Measurements from ENCODE around the gene CAND2. TPM values are rescaled to one million over a fixed set of nuclear protein-coding genes. Genes with fewer than 3 reads are reported as not detected.
A peak's percentile ranks its signal among the peaks of the same experiment; 100 is the strongest.

Gene CAND2
- total RNA-seq: 1.4 and 2.6 TPM in 2 replicates

DNA sequence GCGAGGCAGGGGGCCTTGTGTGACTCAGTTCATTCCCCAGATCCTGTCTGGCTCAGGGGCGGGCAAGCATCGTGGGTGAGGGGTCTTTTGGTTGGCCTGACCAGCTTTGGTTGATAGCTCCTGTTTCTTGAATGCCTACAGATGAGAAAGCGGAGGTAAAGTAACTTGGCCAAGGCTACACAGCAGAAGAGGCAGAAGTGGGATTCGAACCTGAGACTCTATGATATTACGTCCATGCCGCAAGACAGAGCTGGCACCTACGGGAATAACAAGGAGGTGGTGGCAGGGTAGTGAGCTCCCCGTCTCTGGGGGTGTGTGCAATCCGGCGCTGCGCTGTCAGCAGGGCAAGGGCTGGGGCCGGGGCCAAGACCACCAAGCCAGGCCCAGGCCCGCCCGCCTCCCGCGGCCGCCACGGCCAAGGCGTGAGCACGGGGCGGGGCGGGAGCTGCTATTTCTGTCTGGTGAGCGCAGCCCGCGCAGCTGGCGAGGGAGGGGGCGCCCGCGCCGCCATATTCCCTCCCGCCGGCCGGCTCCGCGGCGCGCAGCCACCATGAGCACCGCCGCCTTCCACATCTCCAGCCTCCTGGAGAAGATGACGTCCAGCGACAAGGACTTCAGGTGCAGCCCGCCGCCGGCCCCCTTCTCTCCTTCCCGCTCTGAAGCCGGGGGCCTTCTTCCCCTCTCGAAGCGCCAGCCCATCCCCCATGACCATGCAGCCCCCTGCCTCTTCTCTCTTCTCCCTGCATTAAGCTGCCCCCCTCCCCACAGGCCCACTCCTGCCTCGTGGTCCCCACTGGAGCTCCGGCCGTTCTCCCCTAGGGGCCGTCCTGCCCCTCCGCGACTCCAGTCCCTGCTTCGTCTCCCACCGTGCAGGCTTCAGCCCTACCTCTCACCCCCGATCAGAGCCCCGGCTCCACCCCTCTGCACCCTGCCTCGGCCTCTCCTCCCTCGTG is at the start of gene CAND2:
Gene CAND2, plus strand, starts transcription at position 510 of the 953 bp plus-strand sequence. Its CDS starts 41 bp downstream, at position 551.
- TF ChIP-seq, protein P1, sequence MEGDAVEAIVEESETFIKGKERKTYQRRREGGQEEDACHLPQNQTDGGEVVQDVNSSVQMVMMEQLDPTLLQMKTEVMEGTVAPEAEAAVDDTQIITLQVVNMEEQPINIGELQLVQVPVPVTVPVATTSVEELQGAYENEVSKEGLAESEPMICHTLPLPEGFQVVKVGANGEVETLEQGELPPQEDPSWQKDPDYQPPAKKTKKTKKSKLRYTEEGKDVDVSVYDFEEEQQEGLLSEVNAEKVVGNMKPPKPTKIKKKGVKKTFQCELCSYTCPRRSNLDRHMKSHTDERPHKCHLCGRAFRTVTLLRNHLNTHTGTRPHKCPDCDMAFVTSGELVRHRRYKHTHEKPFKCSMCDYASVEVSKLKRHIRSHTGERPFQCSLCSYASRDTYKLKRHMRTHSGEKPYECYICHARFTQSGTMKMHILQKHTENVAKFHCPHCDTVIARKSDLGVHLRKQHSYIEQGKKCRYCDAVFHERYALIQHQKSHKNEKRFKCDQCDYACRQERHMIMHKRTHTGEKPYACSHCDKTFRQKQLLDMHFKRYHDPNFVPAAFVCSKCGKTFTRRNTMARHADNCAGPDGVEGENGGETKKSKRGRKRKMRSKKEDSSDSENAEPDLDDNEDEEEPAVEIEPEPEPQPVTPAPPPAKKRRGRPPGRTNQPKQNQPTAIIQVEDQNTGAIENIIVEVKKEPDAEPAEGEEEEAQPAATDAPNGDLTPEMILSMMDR (IDR thresholded peaks at IDR 0.05; ENCODE audit: insufficient read depth, low read length, poor library complexity, severe bottlenecking): no peak
- Histone ChIP-seq H3K4me3 (ENCODE audit: low read depth, low read length) (peak within 1 kb of the TSS; percentile 43), H3K27me3 (ENCODE audit: control insufficient read depth, insufficient read depth, low read length) (no peaks in the 10 kb centered on the region), H3K36me3 (ENCODE audit: control insufficient read depth, insufficient read depth, low read length) (no peaks in the 10 kb centered on the region)
- DNase-seq (ENCODE audit: low read depth): no peak

DNA sequence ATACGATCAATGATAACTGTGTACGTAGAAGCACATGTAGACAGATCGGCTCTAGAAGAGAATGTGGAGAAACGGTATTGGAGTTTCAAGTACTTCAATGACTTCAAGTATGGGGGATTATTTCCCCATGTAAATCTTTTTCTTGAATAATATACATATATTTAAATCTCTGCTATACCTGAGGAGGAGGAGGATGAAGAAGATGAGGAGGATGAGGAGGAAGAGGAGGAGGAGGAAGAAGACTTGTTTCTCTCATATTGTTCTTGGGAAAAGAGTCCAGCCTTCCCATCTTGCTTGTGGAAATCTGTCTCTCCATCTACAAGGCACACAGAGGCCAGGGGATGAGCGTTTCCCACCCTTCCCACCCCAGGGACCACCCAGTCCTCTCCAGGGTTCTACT is 48.0 kb upstream of the CAND2 start:
- Histone ChIP-seq H3K36me3 (ENCODE audit: control insufficient read depth, insufficient read depth, low read length) (no peaks in the 10 kb centered on the region), H3K27me3 (ENCODE audit: control insufficient read depth, insufficient read depth, low read length) (no peaks in the 10 kb centered on the region), H3K4me3 (ENCODE audit: low read depth, low read length) (no peak overlapping the region)
- DNase-seq (ENCODE audit: low read depth): no peak
- TF ChIP-seq, protein P1 (IDR thresholded peaks at IDR 0.05; ENCODE audit: insufficient read depth, low read length, poor library complexity, severe bottlenecking): no peak

DNA sequence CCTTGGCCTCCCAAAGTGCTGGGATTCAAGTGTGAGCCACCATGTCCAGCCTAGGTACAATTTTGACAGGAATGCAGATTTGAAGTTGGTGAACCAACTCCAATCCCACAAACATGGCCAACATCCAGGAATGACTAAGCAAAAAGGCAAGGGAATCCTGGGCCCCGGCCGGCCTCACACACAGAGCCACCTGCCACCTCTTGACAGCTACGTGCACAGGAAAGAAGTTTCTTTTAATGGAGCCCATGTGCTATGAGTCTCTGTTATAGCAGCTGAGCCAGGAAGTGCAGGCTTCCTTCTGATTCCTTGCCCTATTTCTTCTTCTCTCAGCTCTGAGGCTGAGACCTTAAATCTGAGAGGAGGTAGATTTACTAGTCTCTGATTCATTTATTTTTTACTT is 46.3 kb upstream of the CAND2 start:
- TF ChIP-seq, protein P1 (IDR thresholded peaks at IDR 0.05; ENCODE audit: insufficient read depth, low read length, poor library complexity, severe bottlenecking): no peak
- H3K27me3 ChIP-seq (ENCODE audit: control insufficient read depth, insufficient read depth, low read length): no peaks in the 10 kb centered on the region
- DNase-seq (ENCODE audit: low read depth): peak; percentile 56
- H3K36me3 ChIP-seq (ENCODE audit: control insufficient read depth, insufficient read depth, low read length): no peaks in the 10 kb centered on the region
- H3K4me3 ChIP-seq (ENCODE audit: low read depth, low read length): no peak overlapping the region

DNA sequence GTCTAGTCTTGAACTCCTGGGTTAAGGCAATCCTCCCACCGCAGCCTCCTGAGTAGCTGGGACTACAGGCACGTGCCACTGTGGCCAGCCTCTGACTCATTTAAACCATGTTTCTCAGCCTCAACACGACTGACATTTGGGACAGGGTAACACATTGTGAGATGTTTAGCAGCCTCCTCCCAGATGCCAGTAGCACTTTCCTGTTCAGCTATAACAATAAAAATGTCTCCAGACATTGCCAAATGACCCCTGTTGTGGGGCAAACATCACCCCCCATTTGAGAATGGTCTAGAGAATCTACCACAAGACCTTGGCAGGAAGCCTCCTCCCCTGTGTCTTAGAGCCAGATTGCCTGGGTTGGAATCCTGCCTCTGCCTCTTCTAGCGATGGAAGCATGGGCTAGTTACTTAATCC is 45.8 kb upstream of the CAND2 start:
- no peaks in the 10 kb centered on the region for H3K27me3 ChIP-seq (ENCODE audit: control insufficient read depth, insufficient read depth, low read length)
- H3K36me3 ChIP-seq (ENCODE audit: control insufficient read depth, insufficient read depth, low read length): no peaks in the 10 kb centered on the region
- no peak overlapping the region for H3K4me3 ChIP-seq (ENCODE audit: low read depth, low read length)
- DNase-seq (ENCODE audit: low read depth): no peak
- TF ChIP-seq, protein P1 (IDR thresholded peaks at IDR 0.05; ENCODE audit: insufficient read depth, low read length, poor library complexity, severe bottlenecking): no peak

DNA sequence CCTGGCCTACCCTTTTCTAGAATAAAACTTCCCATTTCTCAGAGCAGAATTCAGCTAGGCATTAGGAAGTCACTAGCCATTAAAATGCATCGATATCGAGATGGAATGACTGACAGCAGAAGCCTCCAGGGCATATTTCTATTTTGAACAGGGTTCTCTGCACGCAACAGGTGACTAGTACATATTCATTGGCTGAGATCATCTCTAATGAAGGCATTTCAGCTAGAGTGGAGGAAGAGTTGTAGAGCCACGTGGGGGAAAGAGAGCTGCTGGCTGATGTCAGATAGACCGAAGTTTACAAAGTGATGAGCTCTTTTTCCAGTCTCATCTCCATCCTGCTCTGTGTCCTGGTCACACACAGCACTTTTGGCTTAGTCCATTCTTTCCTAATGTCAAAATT is 44.9 kb upstream of the CAND2 start:
- Histone ChIP-seq H3K27me3 (ENCODE audit: control insufficient read depth, insufficient read depth, low read length) (no peaks in the 10 kb centered on the region), H3K36me3 (ENCODE audit: control insufficient read depth, insufficient read depth, low read length) (no peaks in the 10 kb centered on the region), H3K4me3 (ENCODE audit: low read depth, low read length) (no peak overlapping the region)
- TF ChIP-seq, protein P1 (IDR thresholded peaks at IDR 0.05; ENCODE audit: insufficient read depth, low read length, poor library complexity, severe bottlenecking): no peak
- no peak for DNase-seq (ENCODE audit: low read depth)
